B cell (primary cell): ENCODE data around the gene CDC42BPA. TPM values are rescaled to one million over a fixed set of nuclear protein-coding genes. Genes with fewer than 3 reads are reported as not detected.

Experiments used
- ATAC-seq: fragments of 200-7000 bp; cut with Tn5 transposase; one replicate; pipeline ENCODE4 v1.10.0; 2021; ENCODE audit warnings: low read depth, mild to moderate bottlenecking, moderate number of reproducible peaks, moderate library complexity
- CTCF ChIA-PET: fragments of 350-600 bp; sonication (Branson Sonifier 250); formaldehyde crosslinking; loops from one replicate; lab custom pipeline; 2021; ENCODE audit warnings: antibody characterized with exemption, inconsistent platforms; lab: Charles Lee
- POLR2A ChIA-PET: fragments of 350-600 bp; sonication (Branson Sonifier 250); formaldehyde crosslinking; loops from one replicate; lab custom pipeline; 2021; ENCODE audit warnings: antibody characterized with exemption; lab: Charles Lee
- DNase-seq: peaks from one replicate; pipeline ENCODE4 v3.0.0; 2013
- H2AFZ ChIP-seq: 2 replicates; pipeline ENCODE4 v1.6.1; 2012; ENCODE audit warnings: mild to moderate bottlenecking, low read depth, low read length; ENCODE audit not compliant: insufficient read depth, poor library complexity, severe bottlenecking
- H3K27ac ChIP-seq, 2 donors: 1 replicate in 1 of 2; 2 replicates in 1 of 2; pipeline ENCODE4 v1.5.1; 2012 to 2013; ENCODE audit warnings: low read length in 2 of 2, mild to moderate bottlenecking in 2 of 2, moderate library complexity in 1 of 2
- H3K27me3 ChIP-seq, 4 experiments: fragments of 200-600 bp in 1 of 4; sonication (generic) in 1 of 4; replicated peaks in 1 of 4; 1 replicate in 2 of 4; 2 replicates in 2 of 4; pipeline versions ENCODE4 v1.6.1 to v1.7.0; 2013 to 2016; ENCODE audit warnings: low read length in 3 of 4, mild to moderate bottlenecking in 2 of 4, mixed read lengths in 1 of 4, moderate library complexity in 1 of 4; ENCODE audit not compliant: insufficient read depth in 4 of 4, control insufficient read depth in 3 of 4; ENCODE audit errors: control extremely low read depth in 1 of 4
- H3K36me3 ChIP-seq, 2 experiments: replicated peaks in 1 of 2; 1 replicate in 1 of 2; 2 replicates in 1 of 2; pipeline versions ENCODE4 v1.6.1 to v1.7.1; 2013; ENCODE audit warnings: low read length in 1 of 2; ENCODE audit not compliant: insufficient read depth in 2 of 2, control insufficient read depth in 1 of 2; ENCODE audit errors: control extremely low read depth in 1 of 2, extremely low read depth in 1 of 2
- H3K4me1 ChIP-seq, 2 donors: fragments of 200-600 bp in 1 of 2; sonication (generic) in 1 of 2; 1 replicate in 1 of 2; 2 replicates in 1 of 2; pipeline versions ENCODE4 v1.5.1 to v1.6.1; 2013 to 2017; ENCODE audit warnings: low read length in 2 of 2; ENCODE audit not compliant: control insufficient read depth in 2 of 2, insufficient read depth in 2 of 2
- H3K4me2 ChIP-seq: replicated peaks from 2 replicates; pipeline ENCODE3; 2012; ENCODE audit warnings: mild to moderate bottlenecking, low read depth, low read length; ENCODE audit not compliant: poor library complexity, severe bottlenecking
- H3K4me3 ChIP-seq, 5 experiments: fragments of 200-600 bp in 1 of 5; sonication (generic) in 1 of 5; 1 replicate in 3 of 5; 2 replicates in 2 of 5; pipeline versions ENCODE4 v1.5.1 to v1.7.0; 2011 to 2016; ENCODE audit warnings: low read length in 4 of 5, mild to moderate bottlenecking in 4 of 5, low read depth in 2 of 5, control low read depth in 1 of 5, moderate library complexity in 1 of 5; ENCODE audit not compliant: insufficient read depth in 1 of 5; ENCODE audit errors: control extremely low read depth in 1 of 5, extremely low read depth in 1 of 5
- H3K79me2 ChIP-seq: fragments of 200-600 bp; sonication (generic); one replicate; pipeline ENCODE4 v1.6.0; 2016; ENCODE audit warnings: low read length; ENCODE audit not compliant: control insufficient read depth, insufficient read depth
- H3K9ac ChIP-seq: fragments of 200-600 bp; sonication (generic); 2 replicates; pipeline ENCODE4 v1.6.1; 2017; ENCODE audit warnings: mild to moderate bottlenecking, low read length, moderate library complexity
- H3K9me3 ChIP-seq, 3 donors: one replicate each; pipeline versions ENCODE4 v1.6.1 to v1.7.1; 2013; ENCODE audit warnings: low read length in 2 of 3; ENCODE audit not compliant: control insufficient read depth in 2 of 3, insufficient read depth in 1 of 3; ENCODE audit errors: control extremely low read depth in 1 of 3
- H4K20me1 ChIP-seq: 2 replicates; pipeline ENCODE4 v1.6.0; 2012; ENCODE audit warnings: mild to moderate bottlenecking, low read length; ENCODE audit not compliant: insufficient read depth, control insufficient read depth, poor library complexity, severe bottlenecking
- H3K27ac Mint-ChIP-seq: one replicate; pipeline ENCODE4 v1.8.0; 2021; ENCODE audit warnings: mixed read lengths
- H3K27me3 Mint-ChIP-seq: one replicate; pipeline ENCODE4 v1.8.0; 2021; ENCODE audit warnings: mixed read lengths
- H3K4me1 Mint-ChIP-seq: one replicate; pipeline ENCODE4 v1.8.0; 2021; ENCODE audit warnings: mixed read lengths
- H3K4me3 Mint-ChIP-seq: one replicate; pipeline ENCODE4 v1.8.0; 2021; ENCODE audit warnings: mixed read lengths
- H3K9me3 Mint-ChIP-seq: one replicate; pipeline ENCODE4 v1.8.0; 2022; ENCODE audit warnings: mixed read lengths; ENCODE audit not compliant: insufficient read depth
- CTCF ChIP-seq: fragments of 200-600 bp; IDR thresholded peaks from one replicate; pipeline ENCODE4 v1.8.0; 2022; ENCODE audit warnings: antibody characterized with exemption, mild to moderate bottlenecking
- EZH2 ChIP-seq: IDR thresholded peaks from 2 replicates; pipeline ENCODE4 v1.6.1; 2012; ENCODE audit warnings: borderline replicate concordance, low read depth, mild to moderate bottlenecking, moderate library complexity, low read length; ENCODE audit not compliant: insufficient read depth, poor library complexity, severe bottlenecking
- WGBS: methylation state at CpG from one replicate; pipeline ENCODE4 v1.1.5; 2013; ENCODE audit warnings: missing lambda C conversion rate; ENCODE audit not compliant: insufficient coverage; 5-methylcytosine and 5-hydroxymethylcytosine counted together
- intact Hi-C: fragments of 100-400 bp; cut with micrococcal nuclease; formaldehyde crosslinking; loops from one replicate; pipeline ENCODE4 v1.10.0; 2022
- polyA plus RNA-seq: library from polyadenylated mRNA; depleted of rRNA; stranded (reverse); fragments of >200 nt; gene quantifications from 2 replicates; pipeline ENCODE4 v1.2.3, GENCODE V29; 2012
- total RNA-seq, 2 donors: library from RNA; stranded (reverse); fragments of 120-200 nt in 1 of 2; gene quantifications; 1 replicate in 1 of 2; 2 replicates in 1 of 2; pipeline versions ENCODE4 v1.2.3 to v1.2.4, GENCODE V29; 2013 to 2022

The CDC42BPA gene
- total and polyA plus RNA-seq, 2 donors (not counting 1 experiment from before 2014, with no cell fraction given), result 0.04 to 0.69 TPM

- WGBS, result 100% methylated on average over 6 of the region's 9 CpGs
- Histone ChIP-seq H3K9me3 (peaks cover 0 to 7% (median 4%) of the 10 kb centered on the region in 3 donors), H3K36me3 (peaks cover 0 to 7% of the 10 kb centered on the region in 2 experiments), H2AFZ (no peak overlapping the region), H3K4me3 (no peak overlapping the region), H3K9ac (no peak overlapping the region), H4K20me1 (peaks cover 97% of the 10 kb centered on the region), H3K27ac (no peak overlapping the region), H3K4me2 (no peak overlapping the region), H3K4me1 (peaks cover 13 to 19% of the 10 kb centered on the region in 2 donors), H3K27me3 (no peaks in the 10 kb centered on the region), H3K79me2 (peaks cover 100% of the 10 kb centered on the region)
- H3K4me1 Mint-ChIP-seq, result peaks cover 61% of the 10 kb centered on the region
- no peaks in the 10 kb centered on the region for H3K9me3 Mint-ChIP-seq
- DNase-seq, result no peak
- H3K4me3 Mint-ChIP-seq, result no peak overlapping the region
- intact Hi-C loops, result no loop called here
- ChIA-PET CTCF (interaction anchor here (1.6 kb wide), 1 partner anchor 9 kb away, joined by 3 read pairs; no protein-coding TSS in a partner anchor), POLR2A (no interaction called here)
- TF ChIP-seq CTCF, result no peak
- H3K27me3 Mint-ChIP-seq, result no peaks in the 10 kb centered on the region
- H3K27ac Mint-ChIP-seq, result no peak overlapping the region
- no peak for ATAC-seq
Measured at GRCh38 chr1:226946285-226946684, 372.0 kb downstream of the CDC42BPA start.

- TF ChIP-seq EZH2 (no peak), CTCF (no peak)
- Histone ChIP-seq H3K27me3 (no peaks in the 10 kb centered on the region), H3K79me2 (peaks cover 100% of the 10 kb centered on the region), H3K36me3 (peaks cover 0 to 7% of the 10 kb centered on the region in 2 experiments), H3K9ac (no peak overlapping the region), H4K20me1 (peaks cover 97% of the 10 kb centered on the region), H3K4me1 (peaks cover 18 to 23% of the 10 kb centered on the region in 2 donors), H3K4me2 (no peak overlapping the region), H3K4me3 (no peak overlapping the region), H3K27ac (no peak overlapping the region), H3K9me3 (peaks cover 0 to 7% (median 4%) of the 10 kb centered on the region in 3 donors), H2AFZ (no peak overlapping the region)
- CTCF ChIA-PET, result interaction anchor here (1.6 kb wide), 1 partner anchor 9 kb away, joined by 3 read pairs; no protein-coding TSS in a partner anchor
- DNase-seq, result no peak
- 93% methylated on average over 8 of the region's 8 CpGs for WGBS
- no peaks in the 10 kb centered on the region for H3K27me3 Mint-ChIP-seq
- H3K9me3 Mint-ChIP-seq, result no peaks in the 10 kb centered on the region
- ATAC-seq, result no peak
- intact Hi-C loops, result no loop called here
- no peak overlapping the region for H3K27ac Mint-ChIP-seq
- peaks cover 62% of the 10 kb centered on the region for H3K4me1 Mint-ChIP-seq
- POLR2A ChIA-PET, result no interaction called here
- no peak overlapping the region for H3K4me3 Mint-ChIP-seq
Measured at GRCh38 chr1:226945858-226946245, 372.4 kb downstream of the CDC42BPA start.
